Activated T-cell treated with anti-CD3 and anti-CD28 coated beads, Interleukin-2, amount 50 U/mL, for 24 hours (primary cell): ENCODE results near the gene GK.
"Not testable (repeated sequence)": the region's sequence is repeated elsewhere in the genome, so short reads cannot be mapped to it uniquely, and the experiment has no call there.

Experiments
- DNase-seq: peaks from one replicate; pipeline ENCODE4 v3.0.0-alpha.2; 2020
- H3K27ac Mint-ChIP-seq: 2 replicates; pipeline ENCODE4 v1.8.0; 2020; ENCODE audit warnings: mild to moderate bottlenecking, mixed read lengths
- H3K27me3 Mint-ChIP-seq: 2 replicates; pipeline ENCODE4 v1.8.0; 2020; ENCODE audit warnings: mixed read lengths
- H3K36me3 Mint-ChIP-seq: 2 replicates; pipeline ENCODE4 v1.8.0; 2020; ENCODE audit warnings: low read depth, mixed read lengths
- H3K4me1 Mint-ChIP-seq: 2 replicates; pipeline ENCODE4 v1.8.0; 2020; ENCODE audit warnings: low read depth, mixed read lengths
- H3K4me3 Mint-ChIP-seq: 2 replicates; pipeline ENCODE4 v1.8.0; 2020; ENCODE audit warnings: mild to moderate bottlenecking, moderate library complexity, mixed read lengths
- H3K9me3 Mint-ChIP-seq: 2 replicates; pipeline ENCODE4 v1.8.0; 2020; ENCODE audit warnings: mixed read lengths

The GK gene

DNA sequence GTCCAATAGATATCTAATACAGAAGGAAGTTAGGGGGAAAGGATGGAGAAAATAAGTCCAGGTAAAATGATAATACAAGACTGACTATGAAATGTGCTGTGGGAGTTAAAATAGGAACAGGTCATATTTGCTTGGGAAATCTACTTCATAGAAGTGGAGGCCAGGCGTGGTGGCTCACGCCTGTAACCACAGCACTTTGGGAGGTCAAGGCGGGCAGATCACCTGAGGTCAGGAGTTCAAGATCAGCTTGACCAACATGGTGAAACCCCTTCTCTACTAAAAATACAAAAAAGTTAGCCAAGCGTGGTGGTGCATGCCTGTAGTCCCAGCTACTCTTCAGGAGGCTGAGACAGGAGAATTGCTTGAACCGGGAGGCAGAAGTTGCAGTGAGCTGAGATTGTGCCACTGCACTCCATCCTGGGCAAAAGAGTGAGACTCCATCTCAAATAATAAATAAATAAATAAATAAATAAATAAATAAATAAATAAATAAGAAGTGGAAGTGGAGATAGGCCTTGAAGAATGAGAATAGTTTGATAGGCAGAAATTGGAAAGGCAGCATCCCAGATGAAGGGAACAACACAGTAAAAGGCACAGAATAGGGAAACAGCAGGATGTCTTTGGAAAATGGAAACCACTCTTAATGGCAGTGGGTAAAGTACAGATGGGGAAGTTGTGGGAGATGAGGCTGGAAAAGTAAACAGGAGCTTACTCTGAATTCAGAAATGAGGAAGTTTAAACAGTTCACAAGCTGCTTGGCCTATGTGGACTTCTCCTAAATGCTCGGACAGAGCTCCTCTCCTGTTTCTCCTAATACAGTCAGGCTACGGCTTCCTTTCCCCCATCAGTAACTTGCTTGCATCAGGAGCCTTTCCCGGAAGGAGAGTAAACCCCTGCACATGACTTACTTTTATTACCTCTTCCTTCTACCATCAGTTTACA is 15.1 kb upstream of the GK start:
- Mint-ChIP-seq H3K4me1 (peaks cover 17% of the 10 kb centered on the region), H3K9me3 (no peaks in the 10 kb centered on the region), H3K36me3 (no peaks in the 10 kb centered on the region), H3K27ac (no peak overlapping the region), H3K4me3 (no peak overlapping the region), H3K27me3 (peaks cover 4% of the 10 kb centered on the region)
- no peak for DNase-seq

DNA sequence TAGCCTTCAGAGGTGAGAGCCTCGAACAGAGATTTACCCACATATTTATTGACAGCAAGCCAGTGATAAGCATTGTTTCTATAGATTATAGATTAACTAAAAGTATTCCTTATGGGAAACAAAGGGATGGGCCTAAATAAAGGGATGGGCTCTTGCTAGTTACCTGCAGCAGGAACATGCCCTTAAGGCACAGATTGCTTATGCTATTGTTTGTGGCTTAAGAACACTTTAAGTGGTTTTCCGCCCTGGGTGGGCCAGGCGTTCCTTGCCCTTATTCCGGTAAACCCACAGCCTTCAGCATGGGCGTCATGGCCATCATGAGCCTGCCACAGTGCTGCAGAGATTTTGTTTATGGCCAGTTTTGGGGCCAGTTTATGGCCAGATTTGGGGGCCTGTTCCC is 13.5 kb upstream of the GK start:
- H3K4me3 Mint-ChIP-seq, DNase-seq, H3K27me3 Mint-ChIP-seq, H3K9me3 Mint-ChIP-seq, H3K36me3 Mint-ChIP-seq, H3K27ac Mint-ChIP-seq: not testable (repeated sequence)
- peaks cover 22% of the 10 kb centered on the region for H3K4me1 Mint-ChIP-seq

DNA sequence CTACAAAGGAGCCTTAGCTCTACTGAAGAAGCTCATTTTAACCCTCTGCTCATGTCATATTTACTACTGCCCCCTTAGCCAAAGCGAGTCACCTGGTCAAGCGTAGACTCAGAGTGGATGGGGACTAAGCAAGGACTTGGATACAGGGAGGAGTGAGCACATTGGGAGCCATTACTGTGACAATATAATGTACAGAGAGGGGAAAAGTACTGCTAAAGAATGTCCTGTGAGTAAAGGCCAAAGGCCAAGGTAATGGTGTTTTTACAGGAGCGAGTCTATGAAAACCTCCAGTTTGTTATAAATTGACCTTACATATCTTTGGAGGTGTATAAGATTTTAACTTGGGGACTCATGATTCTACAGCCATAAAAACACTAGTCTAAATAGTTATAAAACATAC is 10.6 kb upstream of the GK start:
- Mint-ChIP-seq H3K27me3 (peaks cover 7% of the 10 kb centered on the region), H3K4me1 (peaks cover 22% of the 10 kb centered on the region), H3K27ac (peak overlapping the region; percentile 72), H3K9me3 (no peaks in the 10 kb centered on the region), H3K4me3 (no peak overlapping the region), H3K36me3 (no peaks in the 10 kb centered on the region)
- DNase-seq: no peak

DNA sequence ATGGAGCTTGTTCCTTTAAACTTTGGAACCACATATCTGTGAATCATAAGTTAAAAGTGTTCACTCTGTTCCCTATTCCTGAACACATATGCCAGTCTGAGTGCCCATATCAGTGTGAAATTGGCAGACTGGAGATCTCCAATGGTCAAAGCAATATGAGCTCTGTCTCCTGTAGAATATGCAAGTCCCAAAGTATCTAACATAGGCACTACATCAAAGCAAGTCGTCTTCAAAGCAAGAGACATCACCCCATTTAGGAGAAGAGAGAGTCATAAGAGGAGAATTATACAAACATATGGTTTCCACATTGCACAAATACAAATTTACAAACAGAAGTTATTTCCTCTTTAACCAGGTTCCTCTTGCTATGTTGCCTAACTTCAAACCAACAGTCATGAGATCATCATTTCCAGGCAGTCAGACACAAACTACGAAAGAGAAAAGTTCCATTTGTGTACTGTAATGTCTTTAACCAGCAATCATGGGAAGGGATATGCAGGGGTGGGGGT is 9.9 kb upstream of the GK start:
- H3K4me3 Mint-ChIP-seq: no peak overlapping the region
- DNase-seq: no peak

DNA sequence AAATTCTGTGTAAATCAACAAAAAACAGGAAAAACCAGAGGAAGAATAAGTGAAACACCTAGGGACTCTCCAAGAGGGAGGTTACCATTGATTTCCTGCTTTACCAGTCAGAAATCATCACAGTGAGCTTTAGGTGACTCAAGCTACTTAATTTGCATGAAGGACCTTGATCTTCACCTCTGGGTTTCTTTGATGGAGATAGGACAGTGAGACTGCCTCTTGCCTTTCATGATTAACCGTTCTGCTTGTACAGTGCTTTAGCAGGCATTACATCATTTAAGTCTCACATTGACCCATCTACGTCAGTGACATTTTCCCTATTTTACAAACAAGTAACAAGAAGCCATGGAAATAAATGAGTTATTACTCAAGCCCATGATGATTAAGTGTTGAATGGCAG is 3.4 kb upstream of the GK start:
- H3K9me3 Mint-ChIP-seq: no peaks in the 10 kb centered on the region
- H3K27ac Mint-ChIP-seq: peak overlapping the region; percentile 93
- H3K4me1 Mint-ChIP-seq: peaks cover 29% of the 10 kb centered on the region
- no peak for DNase-seq
- peaks cover 10% of the 10 kb centered on the region for H3K27me3 Mint-ChIP-seq
- H3K36me3 Mint-ChIP-seq: peaks cover 6% of the 10 kb centered on the region
- H3K4me3 Mint-ChIP-seq: no peak overlapping the region

More for the DNA sequence above, 9.9 kb upstream of the GK start:
- Mint-ChIP-seq H3K36me3 (no peaks in the 10 kb centered on the region), H3K27me3 (peaks cover 7% of the 10 kb centered on the region), H3K27ac (peak overlapping the region; percentile 72), H3K4me1 (peaks cover 22% of the 10 kb centered on the region), H3K9me3 (no peaks in the 10 kb centered on the region)

DNA sequence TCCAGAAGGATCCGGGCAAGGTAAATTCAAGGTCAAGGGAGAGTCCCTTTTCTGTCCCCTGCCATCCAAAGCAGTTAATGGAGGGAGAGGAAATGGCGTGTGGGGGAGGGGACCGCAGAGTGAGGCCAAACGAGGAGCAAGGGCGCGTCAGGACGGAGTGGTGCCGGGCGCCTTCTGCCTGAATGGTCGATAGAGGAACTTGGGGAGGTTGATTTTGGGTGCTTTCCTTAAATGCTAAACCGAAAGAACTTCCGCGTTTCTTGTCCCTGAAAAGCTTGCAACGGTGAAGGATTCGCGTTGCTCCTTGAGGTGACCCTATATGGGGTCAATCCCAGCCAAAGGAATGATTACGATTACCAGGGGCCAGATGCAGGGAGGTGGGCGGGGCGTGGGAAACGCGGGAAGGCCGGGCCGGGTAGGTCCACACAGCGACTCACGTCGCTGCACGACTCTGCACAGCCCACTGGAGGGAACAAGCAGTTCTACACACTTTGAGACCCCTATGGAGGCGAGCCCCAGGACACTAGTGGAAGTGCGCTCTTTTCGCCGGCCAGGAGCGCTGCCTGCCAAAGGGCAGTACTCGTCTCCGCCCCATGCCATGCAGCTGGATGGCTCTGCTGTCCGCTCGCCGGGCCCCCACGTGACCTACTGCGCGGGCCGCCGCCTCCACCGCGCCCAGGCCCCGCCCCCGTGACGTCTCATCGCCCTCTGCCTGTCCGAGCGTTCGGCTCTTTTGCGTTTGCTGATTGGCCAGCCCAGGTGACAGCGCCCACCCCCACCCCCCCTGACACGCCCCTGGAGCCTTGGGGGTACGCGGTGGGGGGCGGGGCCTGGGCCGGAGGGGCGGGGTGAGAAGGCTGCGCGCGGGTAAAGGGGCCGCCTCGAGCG is 452 bp upstream of the GK start:
- peaks cover 7% of the 10 kb centered on the region for H3K27me3 Mint-ChIP-seq
- H3K36me3 Mint-ChIP-seq: peaks cover 22% of the 10 kb centered on the region
- peak; percentile 93 for DNase-seq
- H3K4me1 Mint-ChIP-seq: peaks cover 52% of the 10 kb centered on the region
- H3K27ac Mint-ChIP-seq: peak overlapping the region; percentile 96
- H3K9me3 Mint-ChIP-seq: no peaks in the 10 kb centered on the region
- H3K4me3 Mint-ChIP-seq: peak overlapping the region; percentile 86

DNA sequence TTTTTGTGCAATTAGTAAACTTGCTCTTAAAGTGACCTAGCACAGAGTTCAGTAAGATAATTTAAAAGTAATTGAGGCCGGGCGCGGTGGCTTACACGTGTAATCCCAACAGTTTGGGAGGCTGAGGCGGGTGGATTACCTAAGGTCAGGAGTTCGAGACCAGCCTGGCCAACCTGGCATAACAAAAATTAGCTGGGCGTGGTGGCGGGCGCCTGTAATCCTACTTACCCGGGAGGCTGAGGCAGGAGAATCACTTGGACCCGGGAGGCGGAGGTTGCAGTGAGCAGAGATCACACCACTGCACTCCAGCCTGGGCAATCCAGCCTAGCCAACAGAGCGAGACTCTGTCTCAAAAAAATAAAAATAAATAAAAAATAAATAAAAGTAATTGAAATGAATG is 1.2 kb downstream of the GK start:
- not testable (repeated sequence) for H3K9me3 Mint-ChIP-seq, DNase-seq, H3K27me3 Mint-ChIP-seq
- Mint-ChIP-seq H3K36me3 (peaks cover 31% of the 10 kb centered on the region), H3K4me1 (peaks cover 66% of the 10 kb centered on the region), H3K4me3 (peak overlapping the region; percentile 86), H3K27ac (peak overlapping the region; percentile 90)

DNA sequence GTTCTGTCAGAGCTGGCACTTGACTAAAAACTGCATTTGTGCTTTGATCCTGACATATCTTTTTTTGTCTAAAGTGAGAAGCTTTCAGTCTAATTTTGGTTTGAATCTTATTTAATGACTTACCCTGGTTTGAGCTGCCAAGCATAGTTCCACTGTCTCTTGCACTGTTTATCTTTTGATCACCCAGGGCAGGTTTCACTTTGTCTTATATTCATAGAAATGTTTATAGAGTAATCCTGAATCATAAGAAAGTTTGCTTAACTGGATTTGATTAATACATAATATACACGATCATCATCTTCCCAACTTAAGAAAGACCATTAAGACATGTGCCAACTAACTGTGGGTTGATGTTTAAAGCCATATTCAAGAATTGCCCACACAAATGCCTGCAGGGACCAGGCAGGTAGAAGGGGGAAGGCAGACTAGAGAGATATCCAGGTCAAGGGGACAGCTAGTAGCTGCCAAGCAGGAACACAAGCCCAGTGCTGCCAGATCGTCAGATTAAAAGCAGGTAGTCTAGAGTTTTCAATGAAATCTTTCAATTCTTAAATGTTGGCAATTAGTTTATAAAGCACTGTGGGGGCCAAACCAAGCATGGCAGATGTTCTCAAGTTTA is 1.9 kb downstream of the GK start:
- Mint-ChIP-seq H3K36me3 (peaks cover 31% of the 10 kb centered on the region), H3K27ac (peak overlapping the region; percentile 81), H3K27me3 (peaks cover 5% of the 10 kb centered on the region), H3K4me3 (peak overlapping the region; percentile 86), H3K4me1 (peaks cover 61% of the 10 kb centered on the region), H3K9me3 (no peaks in the 10 kb centered on the region)
- no peak for DNase-seq

DNA sequence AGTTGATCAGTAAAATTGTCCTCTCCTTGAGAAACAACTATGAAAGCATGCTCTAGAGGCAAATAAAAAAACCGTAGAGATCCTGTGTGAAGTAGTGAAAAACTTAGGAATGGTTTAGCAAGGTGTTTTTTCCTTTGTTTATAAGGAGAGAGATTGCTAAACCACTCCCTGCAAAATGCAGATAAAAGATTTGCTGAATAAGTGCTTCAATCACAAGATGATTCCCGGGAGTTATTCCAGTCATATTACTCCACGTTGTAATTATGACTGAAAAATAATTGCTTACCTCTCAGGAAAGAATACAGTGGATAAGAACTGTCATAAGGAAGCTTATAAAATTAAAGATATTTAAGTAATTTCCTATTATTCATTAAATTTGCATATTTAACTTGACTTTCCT is 2.8 kb downstream of the GK start:
- H3K27ac Mint-ChIP-seq: peak overlapping the region; percentile 81

DNA sequence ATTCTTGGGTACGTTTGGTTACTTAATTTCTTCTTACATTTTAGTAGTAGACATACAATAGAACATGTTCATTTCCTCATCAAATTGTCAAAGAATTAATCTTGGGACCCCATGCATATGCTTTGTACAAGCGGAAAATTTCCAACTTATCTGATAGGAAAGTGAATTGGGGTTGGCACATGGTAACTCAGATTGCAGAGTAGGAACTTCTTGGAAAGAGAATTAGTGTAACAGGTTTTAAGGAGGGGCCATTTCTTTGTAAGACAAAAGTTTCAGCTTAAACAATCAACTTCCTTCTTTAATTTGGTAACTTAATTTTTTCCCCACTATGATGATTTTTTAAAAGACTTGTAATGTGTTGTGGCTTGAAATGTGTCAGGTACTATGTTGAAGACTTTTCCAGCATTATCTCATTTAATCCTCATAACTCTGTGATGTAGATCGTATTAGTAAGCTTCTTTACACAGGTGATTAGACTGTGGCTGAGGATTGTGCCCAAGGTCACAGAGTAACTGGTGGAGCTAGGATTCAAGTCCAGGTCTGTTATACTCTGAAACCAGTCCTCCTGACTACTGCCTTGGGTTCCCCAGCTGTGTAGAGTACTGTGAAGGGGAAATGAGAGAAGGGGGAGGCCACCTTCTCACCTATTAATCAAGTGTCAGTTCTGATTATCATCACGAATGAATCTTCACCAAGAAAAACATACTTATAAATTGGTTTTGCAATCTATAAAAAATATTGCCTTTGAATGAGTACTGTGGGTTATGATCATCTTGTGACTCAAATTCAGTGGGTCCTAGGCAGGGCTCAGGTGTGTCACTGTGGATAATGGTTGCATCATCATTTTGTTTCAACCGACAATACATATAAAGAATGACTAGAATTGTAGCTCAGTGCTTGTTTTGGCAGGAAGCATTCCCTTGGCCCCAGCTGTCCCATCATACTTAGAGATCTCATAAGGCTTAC is 4.3 kb downstream of the GK start:
- H3K36me3 Mint-ChIP-seq: peaks cover 40% of the 10 kb centered on the region
- H3K4me3 Mint-ChIP-seq: peak overlapping the region; percentile 55
- peak overlapping the region; percentile 96 for H3K27ac Mint-ChIP-seq
- no peak for DNase-seq
- no peaks in the 10 kb centered on the region for H3K9me3 Mint-ChIP-seq
- peaks cover 50% of the 10 kb centered on the region for H3K4me1 Mint-ChIP-seq
- peaks cover 2% of the 10 kb centered on the region for H3K27me3 Mint-ChIP-seq

More for the DNA sequence above, 2.8 kb downstream of the GK start:
- Mint-ChIP-seq H3K9me3 (no peaks in the 10 kb centered on the region), H3K4me1 (peaks cover 56% of the 10 kb centered on the region), H3K36me3 (peaks cover 34% of the 10 kb centered on the region), H3K4me3 (peak overlapping the region; percentile 86), H3K27me3 (peaks cover 5% of the 10 kb centered on the region)
- DNase-seq: no peak

DNA sequence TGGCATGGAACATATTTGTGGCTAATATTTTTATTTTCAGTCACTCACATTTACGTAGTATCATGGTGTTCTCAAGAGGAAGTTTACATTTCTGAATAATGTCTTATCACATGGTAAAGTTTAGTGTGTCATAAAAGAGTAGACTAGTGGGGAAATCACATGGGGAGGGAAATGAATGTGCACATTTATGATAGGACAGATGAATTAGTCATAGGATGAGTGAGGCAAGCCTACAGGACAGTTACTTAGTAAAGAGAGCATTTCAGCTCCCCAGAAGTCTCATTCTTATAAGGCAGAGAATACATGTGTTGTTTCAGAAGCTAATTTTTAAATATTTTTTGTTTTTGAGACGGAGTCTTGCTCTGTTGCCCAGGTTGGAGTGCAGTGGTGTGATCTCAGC is 6.2 kb downstream of the GK start:
- no peaks in the 10 kb centered on the region for H3K9me3 Mint-ChIP-seq
- H3K36me3 Mint-ChIP-seq: peaks cover 38% of the 10 kb centered on the region
- H3K27ac Mint-ChIP-seq: peak overlapping the region; percentile 96
- DNase-seq: no peak
- no peaks in the 10 kb centered on the region for H3K27me3 Mint-ChIP-seq
- peak overlapping the region; percentile 31 for H3K4me3 Mint-ChIP-seq
- H3K4me1 Mint-ChIP-seq: peaks cover 48% of the 10 kb centered on the region

DNA sequence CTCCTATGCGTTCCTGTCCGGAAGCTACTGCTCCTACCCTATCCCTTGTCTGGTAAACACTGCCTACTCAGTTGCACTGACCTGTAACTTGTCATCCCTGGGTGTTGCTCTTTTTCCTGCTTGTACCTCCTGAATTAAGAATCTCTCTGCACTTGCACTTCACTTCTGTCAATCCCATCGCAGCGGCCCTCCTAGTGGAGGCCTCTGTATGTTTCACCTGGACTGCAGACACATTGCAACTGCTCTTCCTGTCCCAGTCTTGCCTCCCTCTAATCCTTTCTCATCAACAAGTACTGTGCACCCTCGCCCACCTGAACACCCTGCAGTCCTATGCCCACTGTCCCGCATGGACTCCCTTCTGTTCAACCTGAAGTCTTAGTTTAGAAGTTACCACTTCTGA is 8.0 kb downstream of the GK start:
- Mint-ChIP-seq H3K4me1 (peaks cover 40% of the 10 kb centered on the region), H3K36me3 (peaks cover 38% of the 10 kb centered on the region), H3K9me3 (no peaks in the 10 kb centered on the region), H3K4me3 (no peak overlapping the region), H3K27ac (peak overlapping the region; percentile 1), H3K27me3 (no peaks in the 10 kb centered on the region)
- DNase-seq: no peak

DNA sequence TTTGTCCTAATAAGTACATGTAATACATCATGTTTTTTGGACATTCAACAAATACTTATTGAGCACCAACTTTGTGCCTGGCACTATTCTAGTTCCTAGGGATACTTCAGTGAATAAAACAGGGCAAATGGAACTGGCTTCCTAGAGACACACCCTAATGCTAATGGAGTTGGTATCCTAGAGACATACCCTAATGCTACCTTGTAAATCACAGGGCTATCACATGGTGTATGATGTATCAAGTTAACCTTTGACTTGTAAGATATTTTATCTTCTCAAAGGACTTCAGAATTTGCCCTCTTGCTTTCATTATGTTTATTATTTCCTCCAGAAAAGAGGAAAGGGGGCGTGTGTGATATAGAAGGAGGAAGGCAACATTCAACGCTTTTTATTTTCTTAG is 10.1 kb downstream of the GK start:
- Mint-ChIP-seq H3K27me3 (peaks cover under 1% of the 10 kb centered on the region), H3K4me1 (peaks cover 25% of the 10 kb centered on the region), H3K27ac (no peak overlapping the region), H3K4me3 (no peak overlapping the region), H3K9me3 (no peaks in the 10 kb centered on the region), H3K36me3 (peaks cover 37% of the 10 kb centered on the region)
- no peak for DNase-seq
